HG02588 (cell line): ENCODE measurements around the gene ARAP1.

Experiments
- ATAC-seq: cut with Tn5 transposase; IDR thresholded peaks from one replicate; pipeline ENCODE4 v1.9.1; 2021; ENCODE audit warnings: mild to moderate bottlenecking, moderate library complexity; ENCODE audit not compliant: unreplicated experiment

ARAP1 gene

DNA sequence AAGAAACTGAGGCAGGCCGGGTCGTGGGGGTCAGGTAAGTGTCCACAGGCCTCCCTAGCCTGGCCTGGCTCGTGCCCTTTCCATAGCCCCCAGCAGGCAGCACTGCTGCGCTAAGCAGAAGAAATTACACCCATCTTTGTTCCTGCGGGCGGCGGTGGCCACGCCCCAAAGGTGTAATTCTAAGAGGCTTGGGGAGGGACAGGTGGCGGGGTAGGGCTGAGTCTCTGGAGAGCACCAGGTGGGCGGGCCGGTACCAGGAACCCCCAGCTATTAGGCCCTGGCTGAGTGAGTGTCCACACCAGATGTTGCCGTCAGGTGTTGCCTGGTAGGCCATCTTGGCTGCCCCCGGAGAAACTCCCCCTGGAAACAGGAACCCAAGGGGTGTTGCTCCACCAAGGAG is 12.3 kb upstream of the ARAP1 start:
- ATAC-seq = no peak

DNA sequence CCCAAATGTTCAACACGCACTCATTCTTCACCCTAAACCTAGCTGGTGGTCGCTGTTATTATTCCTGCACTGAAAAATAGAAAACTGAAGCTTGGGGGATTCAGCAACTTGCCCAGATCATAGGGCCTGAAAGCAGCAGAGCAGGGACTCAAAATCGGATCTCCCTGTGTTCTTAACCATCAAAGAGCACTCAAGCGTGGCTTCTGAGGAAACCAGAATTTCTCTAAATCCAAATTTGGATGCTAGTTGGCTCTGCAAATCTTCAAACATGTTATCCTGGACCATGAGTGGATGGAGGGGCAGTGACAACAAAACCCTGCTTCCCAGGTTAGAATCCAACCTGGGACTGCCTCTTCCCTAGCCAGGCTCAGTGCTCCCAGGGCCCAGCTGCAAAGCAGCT is 11.6 kb upstream of the ARAP1 start:
- no peak for ATAC-seq

DNA sequence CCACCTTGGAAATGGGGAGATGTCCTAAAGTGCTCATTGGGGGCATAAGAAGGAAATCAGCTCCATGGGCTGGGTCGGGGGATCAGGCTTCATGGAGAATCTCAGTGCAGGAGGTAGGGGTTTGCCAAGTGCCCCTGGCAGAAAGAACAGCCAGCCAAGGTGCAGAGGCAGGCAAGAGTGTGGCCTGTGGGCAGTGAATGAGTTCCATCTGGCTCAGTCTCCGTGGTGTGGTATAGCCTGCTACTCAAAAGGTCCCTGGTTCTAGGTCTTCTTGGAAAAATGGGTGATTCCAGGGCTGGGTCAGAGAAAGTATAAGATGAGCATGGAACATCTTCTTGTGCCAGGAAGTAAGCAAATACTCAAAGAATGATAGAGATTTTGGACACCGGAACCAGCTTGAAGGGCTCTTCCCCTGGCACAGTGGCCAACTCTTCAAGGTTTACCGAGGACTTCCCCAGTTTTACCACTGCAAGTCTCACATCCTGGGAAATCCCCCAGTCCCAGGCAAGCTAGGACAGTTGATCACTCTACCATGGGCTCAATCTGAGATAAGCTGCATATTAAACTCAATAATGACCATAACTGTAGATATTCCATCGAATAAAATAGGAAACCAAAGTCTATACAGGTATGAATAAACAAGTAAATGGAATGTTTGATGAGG is 10.6 kb upstream of the ARAP1 start:
- ATAC-seq = peak; percentile 58

DNA sequence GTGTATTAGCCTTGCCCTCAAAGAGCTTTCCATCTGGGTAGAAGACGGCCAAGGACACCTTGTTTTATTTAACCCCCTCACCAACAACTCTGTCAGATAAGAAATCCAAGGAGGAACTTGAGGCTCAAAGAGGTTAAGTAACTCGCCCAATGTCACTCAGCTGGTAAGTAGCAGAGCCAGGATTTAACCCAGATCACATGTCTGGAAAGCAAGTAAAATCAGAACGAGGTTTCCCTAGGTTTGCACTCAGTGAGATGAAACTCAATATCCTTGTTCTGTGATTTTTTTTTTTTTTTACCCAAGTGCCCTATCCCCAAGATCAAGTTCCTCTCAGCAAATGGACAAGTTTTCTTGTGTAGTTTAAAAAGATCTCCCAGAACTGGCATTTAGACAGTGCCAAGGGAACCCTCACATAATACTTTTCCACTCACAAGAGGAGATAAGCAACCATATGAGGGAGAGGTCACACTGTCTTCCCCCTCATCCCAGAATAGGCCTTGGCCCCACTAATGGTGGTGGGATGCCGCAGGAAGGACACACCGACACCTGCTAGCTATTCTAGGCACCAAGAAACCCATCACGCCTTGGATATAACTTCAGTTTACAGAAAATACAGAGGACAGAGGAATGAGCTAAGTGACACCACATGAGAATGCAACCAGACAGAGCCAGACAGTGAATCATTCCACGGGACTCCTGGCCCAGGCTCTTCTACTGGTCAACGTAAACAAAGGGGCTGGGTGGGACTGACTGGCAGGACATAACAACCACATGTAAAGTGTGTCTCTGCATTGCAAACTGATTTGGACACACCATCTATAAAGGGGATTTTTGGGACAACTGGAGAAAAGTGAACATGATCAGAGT is 8.6 kb upstream of the ARAP1 start:
- ATAC-seq = no peak

DNA sequence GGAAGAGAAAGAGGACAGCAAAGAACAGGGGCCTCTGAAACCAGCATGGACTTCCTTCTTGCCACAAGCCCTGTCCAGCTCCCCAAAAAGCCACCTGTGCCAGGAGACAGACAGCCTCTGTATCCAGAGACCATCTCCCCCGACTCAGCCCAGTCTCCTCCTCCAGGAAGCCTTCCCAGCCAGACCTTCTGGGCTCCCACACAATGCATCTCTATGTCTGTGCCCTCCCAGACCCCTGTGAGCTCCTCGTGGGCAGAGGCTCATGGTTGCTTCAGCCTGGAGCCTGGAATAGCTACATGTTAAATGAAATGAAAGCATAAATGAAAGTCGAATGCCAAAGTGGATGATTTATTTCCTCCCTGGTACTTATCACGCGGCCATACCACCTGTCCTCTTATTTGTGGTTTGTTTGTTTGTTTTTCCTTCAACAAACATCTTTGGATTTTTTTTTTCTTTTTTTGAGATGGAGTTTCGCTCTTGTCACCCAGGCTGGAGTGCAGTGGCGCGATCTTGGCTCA is 7.3 kb upstream of the ARAP1 start:
- ATAC-seq = no peak

DNA sequence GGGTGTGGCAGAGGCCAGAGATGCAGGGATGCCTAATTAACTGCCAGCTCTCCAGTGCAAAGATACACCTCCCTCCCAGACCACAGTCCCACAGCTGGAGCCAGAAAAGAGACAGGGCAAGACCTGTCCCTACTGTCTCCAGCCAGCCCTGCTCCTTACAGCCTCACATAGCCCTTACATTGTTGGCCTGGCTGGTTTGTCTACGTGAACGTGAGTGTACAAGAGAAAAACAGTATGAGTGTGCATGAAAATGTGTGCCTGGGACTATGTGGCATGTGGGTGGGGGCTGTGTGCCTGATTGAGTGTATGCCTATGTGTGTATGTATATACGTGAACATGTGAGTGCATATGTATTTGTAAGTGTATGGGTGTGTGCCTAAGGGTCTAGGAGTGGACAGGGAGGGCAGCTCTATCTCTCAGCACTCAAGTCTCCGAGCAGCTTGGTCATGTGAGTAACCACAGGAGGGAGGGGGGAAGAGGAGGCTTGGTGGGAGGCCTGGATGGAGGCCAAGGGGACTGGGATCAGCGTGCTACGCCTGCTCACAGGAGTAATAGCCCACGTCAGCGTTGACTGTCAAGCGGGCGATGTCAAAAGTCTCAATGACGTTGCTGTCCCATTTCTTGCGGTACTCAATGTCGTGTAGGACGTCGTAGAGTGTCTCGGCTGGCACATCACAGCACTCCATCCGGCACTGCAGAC is 6.6 kb upstream of the ARAP1 start:
- no peak for ATAC-seq

DNA sequence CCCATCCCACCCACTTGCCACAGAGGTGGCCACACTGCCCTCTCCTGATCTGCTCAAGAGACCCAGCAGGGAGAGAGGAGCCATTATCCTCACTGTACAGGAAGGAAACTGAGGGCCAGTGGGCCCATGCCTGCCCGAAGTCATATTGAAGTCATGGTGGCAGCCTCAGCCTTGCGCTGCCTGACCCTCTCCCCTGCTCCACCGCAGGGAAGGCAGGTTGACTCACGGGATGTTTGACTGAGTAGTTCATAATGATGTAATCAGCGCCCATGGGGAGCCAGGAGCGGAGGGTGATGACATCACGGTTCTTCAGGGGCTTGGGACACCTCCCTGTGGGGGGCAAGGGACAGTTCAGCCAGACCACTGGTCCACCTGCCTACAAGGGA is 6.1 kb upstream of the ARAP1 start:
- no peak for ATAC-seq

DNA sequence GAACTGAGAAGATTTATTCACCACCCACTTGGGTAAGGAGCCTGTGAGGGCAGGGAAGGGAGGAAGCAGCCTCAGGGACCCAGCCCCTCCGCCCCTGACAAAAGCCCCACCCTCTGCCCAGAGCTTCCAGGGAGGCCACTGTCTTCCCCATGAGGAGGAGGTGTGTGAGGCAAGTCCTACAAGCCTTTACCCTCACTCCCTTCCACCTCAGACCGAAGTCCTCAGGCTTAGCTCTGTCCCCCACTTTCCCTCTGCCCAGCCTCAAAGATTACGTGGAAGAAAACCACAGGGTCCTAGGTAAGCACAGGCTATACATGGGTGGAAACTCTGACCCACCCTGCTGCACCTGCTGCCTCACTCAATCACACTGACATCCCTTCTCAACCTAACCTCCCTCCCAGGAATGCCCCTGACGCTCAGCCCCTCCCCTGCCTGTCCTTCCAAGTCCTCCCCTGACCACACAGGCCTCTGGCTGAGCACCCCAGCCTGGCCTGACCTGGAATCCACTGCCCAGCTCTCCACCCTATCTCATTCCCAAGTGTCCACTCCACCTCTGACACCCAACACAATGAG is 3.6 kb upstream of the ARAP1 start:
- ATAC-seq = no peak

DNA sequence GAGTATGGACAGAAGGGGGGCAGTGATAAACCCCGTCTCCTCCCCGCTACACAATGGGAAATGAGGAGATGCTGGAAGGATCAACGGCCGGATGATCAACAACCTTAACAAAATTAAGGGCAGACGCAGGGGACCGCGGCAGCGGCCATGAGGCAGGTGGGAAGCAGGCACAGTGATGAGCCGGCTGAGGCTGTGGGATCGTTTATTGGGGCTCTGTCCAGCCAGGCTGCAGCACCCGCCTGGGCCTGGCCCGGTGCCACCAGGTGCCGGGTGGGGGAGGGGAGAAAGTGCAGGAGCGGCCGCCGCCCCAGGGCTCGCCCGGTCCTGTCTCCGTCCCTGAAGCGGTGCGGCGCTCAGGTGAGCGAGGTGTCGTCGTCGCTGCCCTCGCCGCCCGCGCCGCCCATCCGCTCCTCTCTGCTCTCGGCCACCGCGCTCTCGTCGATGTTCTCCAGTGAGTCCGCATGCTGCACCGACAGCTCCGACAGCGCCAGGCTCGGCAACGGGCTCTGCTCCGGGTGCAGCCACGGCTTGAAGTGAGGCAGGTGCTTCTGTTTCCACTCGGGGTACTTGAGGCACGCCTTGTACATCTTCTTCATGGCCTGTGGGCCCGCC is 2.4 kb upstream of the ARAP1 start:
- no peak for ATAC-seq

DNA sequence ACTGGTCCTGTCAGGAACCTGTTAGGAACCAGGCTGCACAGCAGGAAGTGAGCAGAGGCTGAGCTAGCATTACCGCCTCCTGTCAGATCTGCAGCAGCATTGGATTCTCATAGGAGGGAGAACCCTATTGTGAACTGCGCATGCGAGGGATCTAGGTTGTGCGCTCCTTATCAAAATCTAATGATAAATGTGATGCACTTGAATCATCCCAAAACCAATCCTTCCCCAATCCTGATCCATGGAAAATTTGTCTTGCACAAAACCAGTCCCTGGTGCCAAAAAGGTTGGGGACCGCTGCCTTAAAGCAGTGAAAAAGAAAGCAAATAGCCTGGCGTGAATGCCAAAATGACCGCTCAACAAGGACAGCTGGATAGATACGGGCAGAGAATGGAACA is 1.9 kb upstream of the ARAP1 start:
- ATAC-seq = no peak

DNA sequence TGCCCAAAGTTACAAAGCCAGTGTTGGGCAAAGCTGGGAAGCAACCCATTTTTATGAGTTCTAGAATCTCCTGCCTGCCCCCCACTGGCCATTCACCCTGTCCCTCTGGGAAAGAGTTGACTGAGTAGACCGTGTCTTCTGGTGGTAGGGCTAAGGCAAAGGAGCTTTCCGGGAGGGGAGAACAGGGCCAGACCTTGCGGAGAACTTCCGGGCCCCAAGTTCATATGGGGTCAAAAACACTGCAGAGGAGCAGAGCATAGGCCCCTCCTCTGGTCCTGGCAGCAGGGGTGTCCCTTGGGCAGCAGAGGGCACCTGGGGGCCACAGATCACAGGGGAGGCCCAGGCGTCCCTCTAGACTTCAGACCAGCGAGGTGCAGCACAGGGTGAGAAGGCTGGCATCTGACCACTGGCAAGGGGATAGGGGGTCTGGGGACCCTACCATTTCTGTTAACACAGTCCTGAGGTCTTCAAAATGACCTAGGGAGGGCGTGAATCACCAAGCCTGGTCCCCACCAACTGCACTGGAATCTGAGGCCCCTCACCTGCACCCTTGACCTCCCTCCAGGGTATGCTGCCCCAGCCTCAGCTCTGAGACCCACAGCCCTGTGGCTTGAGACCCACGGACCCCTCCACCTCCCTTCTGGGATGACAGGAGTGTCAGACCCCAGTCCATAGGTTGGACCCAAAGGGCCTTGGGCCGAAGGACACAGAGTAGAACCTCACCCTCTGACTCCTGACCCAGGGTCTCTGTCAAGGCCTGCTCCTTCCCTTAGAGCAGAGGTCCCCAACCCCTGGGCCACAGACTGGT is 1.3 kb upstream of the ARAP1 start:
- ATAC-seq = no peak

DNA sequence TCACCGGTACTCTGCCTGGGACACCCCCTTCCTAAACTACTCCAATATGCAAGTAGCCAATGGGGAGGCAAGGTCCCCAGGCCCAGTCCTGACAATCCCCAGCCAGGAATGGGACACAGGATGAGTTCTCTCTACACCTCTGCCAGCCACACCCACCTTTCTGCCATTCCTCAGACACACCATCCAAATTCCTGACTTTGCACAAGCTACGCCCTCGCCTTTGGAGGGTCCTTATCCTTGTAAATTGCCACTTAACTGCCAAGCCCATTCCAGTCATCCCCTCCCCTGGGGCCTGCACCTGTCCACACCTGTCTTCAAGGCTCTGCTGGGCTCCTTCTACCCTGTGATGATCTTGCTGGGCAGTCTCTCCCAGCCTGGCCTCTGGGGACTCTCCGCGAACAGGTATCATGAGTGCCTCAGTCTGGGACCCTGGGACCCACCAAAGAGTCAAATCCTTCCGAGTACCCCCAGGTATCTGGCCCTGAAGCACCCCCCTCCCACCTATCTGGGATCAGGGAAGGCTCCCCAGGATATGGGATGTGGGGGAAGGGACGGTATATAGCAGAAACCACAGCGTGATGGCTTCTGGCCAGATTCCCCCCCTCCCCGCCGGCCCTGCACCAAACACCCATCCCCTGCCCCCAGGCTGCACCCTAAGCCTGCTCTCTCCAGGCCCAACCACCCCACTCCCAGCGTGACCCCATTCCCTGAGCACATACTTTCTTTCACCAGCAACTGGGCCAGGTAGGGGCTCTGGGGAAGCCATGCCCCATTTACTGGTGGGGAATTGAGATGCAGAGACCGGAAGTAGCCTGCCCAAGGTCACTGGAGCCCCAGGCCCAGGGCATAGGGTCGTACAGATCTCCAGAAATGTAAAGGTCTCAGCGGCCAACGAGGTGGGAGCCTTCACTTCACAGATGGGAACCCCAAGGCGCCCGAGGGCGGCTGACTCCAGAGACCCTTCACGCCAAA is 806 bp downstream of the ARAP1 start:
- ATAC-seq = peak; percentile 4

DNA sequence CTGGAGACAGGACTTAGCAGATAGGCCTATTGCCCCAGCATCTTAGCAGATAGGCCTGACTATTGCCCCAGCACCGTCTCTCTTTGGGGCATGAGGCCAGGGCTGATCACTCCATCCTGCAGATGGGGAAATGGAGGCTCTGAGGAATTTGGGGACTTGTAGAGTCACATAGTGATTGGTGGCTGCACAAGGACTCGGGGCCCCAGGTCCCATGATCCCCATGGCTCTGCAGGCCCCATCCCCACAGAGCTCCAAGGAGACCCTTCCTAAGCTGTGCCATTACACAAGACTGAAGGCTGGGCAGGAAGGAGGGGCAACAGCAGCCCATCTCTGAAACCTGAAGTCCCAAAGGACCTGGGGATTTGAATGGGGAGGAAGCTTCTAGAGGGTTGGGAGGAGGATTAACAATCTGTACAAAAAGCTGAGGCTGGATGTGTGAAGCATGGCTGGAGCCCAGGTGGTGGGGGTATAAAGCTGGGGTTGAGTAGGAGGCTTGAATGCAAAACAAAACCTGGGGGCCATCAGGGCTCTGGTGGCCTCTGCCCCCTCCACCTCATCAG is 1.6 kb downstream of the ARAP1 start:
- ATAC-seq = no peak

DNA sequence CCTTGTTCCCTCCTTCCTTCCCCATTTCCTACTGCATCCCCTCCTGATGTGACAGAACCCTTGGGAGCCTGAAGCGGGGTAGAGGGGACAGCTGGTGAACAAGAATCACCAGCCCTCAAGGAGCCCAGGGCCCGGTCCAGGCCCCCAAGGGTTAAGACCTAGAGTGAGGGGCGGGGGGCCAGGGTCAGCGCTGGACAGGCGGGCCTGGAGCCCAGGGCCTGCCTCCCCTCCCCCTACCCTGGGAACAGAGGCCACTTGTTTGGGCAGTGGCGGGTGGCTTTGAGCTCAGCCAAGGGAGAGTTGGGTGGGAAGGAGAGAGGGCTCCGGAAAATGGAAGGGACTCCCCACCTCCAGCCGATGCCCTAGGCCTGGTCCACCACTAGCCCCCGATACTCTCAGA is 2.1 kb downstream of the ARAP1 start:
- ATAC-seq = no peak

DNA sequence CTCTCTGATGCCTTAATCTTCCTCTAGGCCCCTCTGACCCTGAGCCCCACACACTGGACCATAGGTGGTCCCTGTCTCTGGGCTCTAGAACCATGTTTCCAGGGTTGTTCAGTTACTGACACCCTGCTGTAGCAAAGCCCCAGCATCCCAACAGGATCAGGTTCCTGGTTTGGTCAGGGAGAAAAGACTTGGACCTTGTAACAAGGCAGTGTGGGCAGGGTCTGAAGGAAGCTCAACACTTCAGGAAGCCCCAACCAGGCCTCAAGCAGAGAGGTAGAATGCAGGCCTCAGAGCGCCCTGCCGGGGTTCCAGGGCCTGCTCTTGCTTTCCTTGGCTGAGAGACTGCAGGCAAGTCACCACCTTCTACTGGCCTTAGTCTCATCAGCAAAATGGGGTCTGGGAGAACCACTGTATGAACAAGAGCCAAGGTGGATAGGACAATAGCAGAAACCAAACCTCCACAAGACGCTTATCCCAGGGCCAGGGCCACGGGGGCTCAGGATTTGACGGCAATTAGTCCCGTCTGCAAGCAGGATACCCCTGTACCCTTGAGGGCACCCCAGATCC is 4.8 kb downstream of the ARAP1 start:
- ATAC-seq = no peak

DNA sequence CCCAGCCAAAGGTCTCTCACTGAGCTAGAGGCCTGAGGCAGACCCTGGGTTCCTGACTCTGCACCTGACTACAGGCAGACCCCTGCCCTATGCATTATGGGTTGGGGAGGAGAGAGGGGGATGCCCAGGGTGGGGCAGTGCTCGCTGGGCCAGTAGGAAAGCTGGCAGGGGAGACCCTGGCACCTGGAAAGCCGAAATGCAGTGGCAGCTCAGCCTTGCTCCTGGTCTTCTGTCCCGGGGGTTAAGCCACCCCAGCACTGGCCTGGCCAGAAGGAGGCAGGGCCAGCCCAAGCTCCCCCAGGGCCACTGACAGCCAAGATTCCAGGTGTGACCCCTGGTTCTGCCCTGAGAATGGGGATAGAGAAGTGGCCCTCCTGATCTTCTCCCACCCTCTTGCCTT is 5.4 kb downstream of the ARAP1 start:
- no peak for ATAC-seq

DNA sequence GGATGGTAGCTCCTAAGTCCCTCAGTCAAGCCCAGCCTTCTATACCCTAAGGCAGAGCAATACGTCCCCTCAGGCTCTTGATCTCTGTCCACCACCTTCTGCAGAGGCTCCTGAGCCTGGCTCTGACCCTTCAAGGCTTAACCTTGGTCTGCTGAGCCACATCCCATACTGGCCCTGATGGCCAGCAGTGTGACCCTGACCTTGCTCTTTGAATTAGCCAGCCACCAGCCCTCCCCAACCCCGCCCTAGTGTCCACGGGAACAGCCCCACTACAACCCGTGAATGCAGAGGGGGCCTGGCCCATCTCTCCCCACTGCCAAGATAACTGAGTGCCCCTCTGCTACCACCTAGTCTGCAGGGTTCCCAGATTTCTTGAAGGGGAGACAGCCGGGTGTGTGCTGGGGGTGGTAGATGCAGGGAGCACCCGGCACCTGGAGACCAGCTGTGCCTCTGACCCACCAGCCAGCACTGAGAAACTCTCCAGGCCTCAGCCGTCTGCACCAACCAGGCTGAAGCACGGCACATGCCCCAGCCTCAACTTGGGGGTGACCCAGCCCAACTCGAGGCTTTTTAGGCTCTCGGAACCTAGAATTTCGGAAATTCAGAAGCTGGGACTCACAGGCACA is 6.2 kb downstream of the ARAP1 start:
- ATAC-seq = no peak

DNA sequence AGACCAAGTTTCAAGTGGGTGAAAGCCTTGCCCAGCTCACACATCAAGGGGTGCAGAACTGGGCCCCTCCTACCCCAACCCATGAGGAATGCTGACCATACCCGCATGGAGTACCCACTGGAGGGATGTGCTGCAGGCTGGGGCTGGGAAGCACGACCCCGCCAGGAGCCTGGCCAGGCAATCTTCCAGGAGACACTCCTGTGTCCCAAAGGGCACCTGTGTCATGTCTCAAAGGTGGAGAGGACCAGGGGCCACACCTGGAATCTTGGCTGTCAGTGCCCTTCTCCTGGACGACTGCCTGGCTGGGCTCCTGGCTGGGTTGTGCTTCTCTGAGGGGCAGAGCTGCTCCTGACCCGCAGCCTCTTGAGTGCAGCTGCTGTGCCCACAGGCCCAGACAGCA is 6.7 kb downstream of the ARAP1 start:
- ATAC-seq = no peak
